Psoas muscle (tissue), 8 donors: ENCODE measurements around the gene MAFF. TPM values are rescaled to one million over a fixed set of nuclear protein-coding genes. Genes with fewer than 3 reads are reported as not detected.
A peak's percentile ranks its signal among the peaks of the same experiment; 100 is the strongest.

Source experiments
- ATAC-seq, 4 donors: fragments of 200-7000 bp; cut with Tn5 transposase; one replicate each; pipeline ENCODE4 v1.9.1; 2020; ENCODE audit warnings: moderate library complexity in 3 of 4, mild to moderate bottlenecking in 2 of 4
- DNase-seq, 2 donors: peaks; one replicate each; pipeline ENCODE4 v3.0.0-alpha.2; 2020
- H3K27ac ChIP-seq: fragments of 200-600 bp; one replicate; pipeline ENCODE4 v1.8.0; 2022
- H3K27me3 ChIP-seq, 3 donors: fragments of 200-600 bp in 1 of 3; one replicate each; pipeline versions ENCODE4 v1.6.1 to v1.8.0; 2013 to 2022; ENCODE audit warnings: low read length in 2 of 3, mild to moderate bottlenecking in 2 of 3, moderate library complexity in 1 of 3; ENCODE audit not compliant: insufficient read depth in 3 of 3
- H3K36me3 ChIP-seq, 2 donors: fragments of 200-600 bp in 1 of 2; one replicate each; pipeline versions ENCODE4 v1.6.1 to v1.8.0; 2013 to 2022; ENCODE audit warnings: low read depth in 1 of 2, mild to moderate bottlenecking in 1 of 2, moderate library complexity in 1 of 2; ENCODE audit not compliant: insufficient read depth in 1 of 2
- H3K4me1 ChIP-seq: fragments of 200-600 bp; one replicate; pipeline ENCODE4 v1.8.0; 2022
- H3K4me3 ChIP-seq: fragments of 200-600 bp; one replicate; pipeline ENCODE4 v1.8.0; 2022; ENCODE audit warnings: mild to moderate bottlenecking
- H3K9me3 ChIP-seq: fragments of 200-600 bp; one replicate; pipeline ENCODE4 v1.8.0; 2022
- WGBS, 3 donors: extraction: QIAGEN DNeasy Blood & Tissue Kit; methylation state at CpG; one replicate each; pipeline versions ENCODE4 v1.1.6 to v1.1.7; 2013; 5-methylcytosine and 5-hydroxymethylcytosine counted together
- intact Hi-C, 2 donors: fragments of 100-400 bp; cut with DNase I; formaldehyde crosslinking; loops; one replicate each; pipeline versions ENCODE4 v1.11.0 to v1.14.2; 2022
- polyA plus RNA-seq, 3 donors: library from polyadenylated mRNA; stranded (reverse); fragments of 200-250 nt; gene quantifications; one replicate each; pipeline ENCODE4 v1.2.3, GENCODE V29; 2013
- total RNA-seq, 4 donors: library from RNA; stranded (reverse); fragmentation: NEBNext Ultra II Directional in 2 of 4; extraction: Animal tissue kit (Norgen Biotek cat#: 25700) in 2 of 4; gene quantifications; one replicate each; pipeline versions ENCODE4 v1.2.1 to v1.2.4, GENCODE V29; 2021 to 2023
- TF ChIP-seq, protein P1 (sequence below): fragments of 200-600 bp; IDR thresholded peaks from one replicate; pipeline ENCODE4 v1.8.0; 2022; ENCODE audit warnings: antibody characterized with exemption
- donor health status: healthy with polysubstance abuse.
- donor health status: DM: no; HTN: no; CAD: no; lungs with moderate emphysema.
- donor health status: Bipolar disorder and iron deficiency.
- donor health status: healthy.
- donor health status: DM: yes; HTN: yes; CAD: no.
- donor health status: DM: no; HTN: no; CAD: no.
- donor health status: DM: no; HTN: no; CAD: no.
- donor health status: DM: yes; HTN: yes; CAD: no.

MAFF gene
- total and polyA plus RNA-seq, 7 donors, result 5.7 to 118 (median 28.1) TPM

DNA sequence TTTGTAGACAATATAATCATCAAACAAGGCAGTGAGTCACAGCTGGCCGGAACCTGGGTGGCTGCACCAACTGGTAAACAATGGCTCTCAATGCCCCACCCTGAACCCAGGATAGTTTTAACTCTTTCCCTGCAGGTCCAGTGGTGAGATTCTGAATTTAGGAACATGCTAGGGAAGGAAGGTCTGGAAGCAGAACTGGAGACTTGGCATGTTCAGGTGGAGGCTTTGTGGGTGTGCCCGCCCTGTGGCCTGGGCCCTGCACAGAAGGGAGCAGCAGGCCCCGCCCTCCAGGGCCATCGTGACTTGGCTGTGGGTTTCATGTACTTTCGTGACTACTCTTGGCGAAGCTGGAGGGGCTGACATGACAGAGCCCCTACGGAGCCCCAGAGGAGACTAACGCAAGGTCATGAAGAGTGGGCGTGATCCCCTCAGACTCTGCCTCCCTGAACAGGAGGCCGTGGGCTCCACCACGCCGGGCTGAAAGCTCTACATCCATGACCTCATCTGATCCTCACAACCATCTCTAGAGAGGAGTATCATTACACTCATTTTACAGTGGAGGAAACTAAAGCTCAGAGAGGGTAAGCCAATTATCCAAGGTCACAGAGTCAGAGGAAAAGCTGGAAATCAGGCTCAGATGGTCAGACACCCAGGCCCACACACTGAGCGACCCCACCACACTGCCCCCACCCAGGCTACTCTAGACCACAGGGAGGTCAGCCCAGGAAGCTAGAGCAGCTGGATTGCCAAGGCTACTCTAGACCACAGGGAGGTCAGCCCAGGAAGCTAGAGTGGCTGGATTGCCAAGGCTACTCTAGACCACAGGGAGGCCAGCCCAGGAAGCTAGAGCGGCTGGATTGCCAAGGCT, 27.3 kb downstream of the MAFF start:
- H3K27ac ChIP-seq, result peak overlapping the region; percentile 58
- no peaks in the 10 kb centered on the region for H3K27me3 ChIP-seq
- peak; percentile 62 to 74 for DNase-seq
- intact Hi-C loops, result no loop called here
- 62 to 69% (median 63%) methylated on average over 13 to 14 of the region's 14 CpGs for WGBS, 3 donors
- peaks cover 0 to 74% of the 10 kb centered on the region in 2 donors for H3K36me3 ChIP-seq
- no peak overlapping the region for H3K4me3 ChIP-seq
- peak in 3 of 4 donors; percentile 27 to 61 (median 42) for ATAC-seq
- H3K9me3 ChIP-seq, result no peaks in the 10 kb centered on the region
- peaks cover 13% of the 10 kb centered on the region for H3K4me1 ChIP-seq
- TF ChIP-seq, protein P1, sequence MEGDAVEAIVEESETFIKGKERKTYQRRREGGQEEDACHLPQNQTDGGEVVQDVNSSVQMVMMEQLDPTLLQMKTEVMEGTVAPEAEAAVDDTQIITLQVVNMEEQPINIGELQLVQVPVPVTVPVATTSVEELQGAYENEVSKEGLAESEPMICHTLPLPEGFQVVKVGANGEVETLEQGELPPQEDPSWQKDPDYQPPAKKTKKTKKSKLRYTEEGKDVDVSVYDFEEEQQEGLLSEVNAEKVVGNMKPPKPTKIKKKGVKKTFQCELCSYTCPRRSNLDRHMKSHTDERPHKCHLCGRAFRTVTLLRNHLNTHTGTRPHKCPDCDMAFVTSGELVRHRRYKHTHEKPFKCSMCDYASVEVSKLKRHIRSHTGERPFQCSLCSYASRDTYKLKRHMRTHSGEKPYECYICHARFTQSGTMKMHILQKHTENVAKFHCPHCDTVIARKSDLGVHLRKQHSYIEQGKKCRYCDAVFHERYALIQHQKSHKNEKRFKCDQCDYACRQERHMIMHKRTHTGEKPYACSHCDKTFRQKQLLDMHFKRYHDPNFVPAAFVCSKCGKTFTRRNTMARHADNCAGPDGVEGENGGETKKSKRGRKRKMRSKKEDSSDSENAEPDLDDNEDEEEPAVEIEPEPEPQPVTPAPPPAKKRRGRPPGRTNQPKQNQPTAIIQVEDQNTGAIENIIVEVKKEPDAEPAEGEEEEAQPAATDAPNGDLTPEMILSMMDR, result no peak

DNA sequence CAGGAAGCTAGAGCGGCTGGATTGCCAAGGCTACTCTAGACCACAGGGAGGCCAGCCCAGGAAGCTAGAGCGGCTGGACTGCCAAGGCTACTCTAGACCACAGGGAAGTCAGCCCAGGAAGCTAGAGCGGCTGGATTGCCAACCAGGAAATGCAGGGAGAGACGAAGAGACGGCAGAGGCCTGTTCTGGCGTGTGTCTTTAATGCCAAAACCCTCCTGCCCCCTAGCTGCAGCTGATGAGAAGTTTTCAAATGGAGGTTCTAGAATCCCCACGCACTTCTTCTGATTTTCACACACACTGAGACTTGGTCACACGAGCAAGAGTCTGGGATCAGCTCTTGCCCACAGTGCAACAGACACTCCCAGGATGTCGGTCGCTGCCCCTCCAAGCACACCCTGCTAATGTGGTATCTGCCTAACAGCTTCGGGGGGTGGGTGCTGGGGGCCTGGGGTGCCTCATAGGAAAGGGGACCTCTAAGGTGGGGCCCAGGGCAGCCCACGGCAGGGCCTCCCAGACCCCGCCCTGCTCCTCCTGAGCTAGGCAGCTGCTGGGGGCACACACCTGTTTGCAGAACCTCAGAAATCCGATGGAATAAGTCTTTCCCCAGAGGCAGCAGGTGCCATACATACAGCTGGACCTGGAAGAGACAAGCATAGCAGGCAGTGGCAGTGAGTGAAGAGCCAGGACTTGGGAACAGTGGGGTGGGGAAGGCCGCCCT, 28.5 kb downstream of the MAFF start:
- Histone ChIP-seq H3K9me3 (no peaks in the 10 kb centered on the region), H3K36me3 (peaks cover 0 to 74% of the 10 kb centered on the region in 2 donors), H3K4me3 (no peak overlapping the region), H3K27ac (peak overlapping the region; percentile 50), H3K27me3 (no peaks in the 10 kb centered on the region), H3K4me1 (peaks cover 24% of the 10 kb centered on the region)
- DNase-seq (no peak), ATAC-seq (peak in 1 of 4 donors; percentile 14)
- 72 to 75% (median 73%) methylated on average over 14 of the region's 15 CpGs for WGBS, 3 donors
- TF ChIP-seq, protein P1, result peak; percentile 21
- intact Hi-C loops, result no loop called here

DNA sequence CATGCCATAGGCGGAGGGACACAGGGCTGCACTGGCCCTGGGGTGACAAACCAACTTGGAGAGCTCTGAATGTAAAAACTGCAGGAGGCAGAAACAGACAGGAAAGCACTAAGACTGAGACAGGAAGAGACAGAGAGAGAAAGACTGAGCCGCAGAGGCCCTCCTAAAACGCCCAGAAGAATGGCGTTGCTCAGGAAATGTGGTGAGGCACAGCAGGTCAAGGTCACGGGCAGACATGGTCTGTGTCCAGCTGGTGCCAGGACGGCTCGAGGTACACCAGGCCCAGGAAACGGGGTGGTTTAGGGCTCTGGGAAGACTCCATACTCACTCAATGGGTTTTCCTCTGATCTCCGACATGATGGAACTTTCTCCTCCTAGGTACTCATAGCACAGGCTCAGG, 29.1 kb downstream of the MAFF start:
- intact Hi-C loops, result no loop called here
- TF ChIP-seq, protein P1, result no peak
- peaks cover 26% of the 10 kb centered on the region for H3K4me1 ChIP-seq
- H3K36me3 ChIP-seq, result peaks cover 0 to 69% of the 10 kb centered on the region in 2 donors
- no peak for DNase-seq
- 82 to 88% (median 83%) methylated on average over 9 of the region's 9 CpGs for WGBS, 3 donors
- H3K4me3 ChIP-seq, result no peak overlapping the region
- peak overlapping the region; percentile 50 for H3K27ac ChIP-seq
- ATAC-seq, result no peak
- no peaks in the 10 kb centered on the region for H3K9me3 ChIP-seq
- no peaks in the 10 kb centered on the region for H3K27me3 ChIP-seq

DNA sequence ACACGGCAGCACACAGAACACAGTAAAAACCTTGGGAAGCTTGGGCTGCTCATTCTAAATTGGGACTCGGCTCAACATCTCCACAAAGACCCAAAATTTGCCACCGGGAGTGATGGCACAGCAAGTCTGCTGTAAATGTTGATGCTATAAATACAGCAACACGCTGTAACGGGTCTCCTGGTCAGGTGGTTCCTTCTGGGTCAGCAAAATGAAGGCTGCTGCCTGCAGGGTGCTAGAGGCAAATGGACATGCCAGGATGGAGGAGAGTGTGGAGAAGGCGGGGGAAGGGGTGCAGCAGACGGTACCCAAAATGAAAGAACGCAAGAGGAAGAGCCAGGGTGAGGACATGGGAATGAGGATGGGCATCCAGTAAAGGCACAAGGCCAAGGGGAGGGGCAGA, 30.4 kb downstream of the MAFF start:
- Histone ChIP-seq H3K27ac (no peak overlapping the region), H3K36me3 (peaks cover 0 to 63% of the 10 kb centered on the region in 2 donors), H3K4me1 (peaks cover 26% of the 10 kb centered on the region), H3K9me3 (no peaks in the 10 kb centered on the region), H3K4me3 (no peak overlapping the region), H3K27me3 (no peaks in the 10 kb centered on the region)
- intact Hi-C loops, result no loop called here
- DNase-seq (no peak), ATAC-seq (peak in 1 of 4 donors; percentile 32)
- TF ChIP-seq, protein P1, result no peak
- WGBS, 3 donors, result 66 to 75% (median 68%) methylated on average over 8 of the region's 8 CpGs
